Activated CD8-positive, alpha-beta memory T cell treated with anti-CD3 and anti-CD28 coated beads, Interleukin-2, amount 10 ng/mL, durations not matched to agents 7 days and 5 days (primary cell): ENCODE measurements around the gene WWOX. TPM values are rescaled to one million over a fixed set of nuclear protein-coding genes. Genes with fewer than 3 reads are reported as not detected.

ENCODE experiments used
- ATAC-seq: fragments of 150-1000 bp; cut with Tn5 transposase; one replicate; pipeline ENCODE4 v1.10.0; 2021; ENCODE audit warnings: moderate library complexity
- CTCF ChIA-PET: fragments of 350-600 bp; sonication (Branson Sonifier 250); formaldehyde crosslinking; loops from one replicate; lab custom pipeline; 2021; ENCODE audit warnings: antibody characterized with exemption; lab: Charles Lee
- DNase-seq: peaks from one replicate; pipeline ENCODE4 v3.0.0-alpha.2; 2020
- H3K27ac Mint-ChIP-seq: one replicate; pipeline ENCODE4 v1.8.0; 2021; ENCODE audit warnings: mild to moderate bottlenecking, mixed read lengths
- H3K27me3 Mint-ChIP-seq: one replicate; pipeline ENCODE4 v1.8.0; 2021; ENCODE audit warnings: mixed read lengths
- H3K36me3 Mint-ChIP-seq: one replicate; pipeline ENCODE4 v1.8.0; 2021; ENCODE audit warnings: mild to moderate bottlenecking, mixed read lengths
- H3K4me1 Mint-ChIP-seq: one replicate; pipeline ENCODE4 v1.8.0; 2021; ENCODE audit warnings: mixed read lengths
- H3K4me3 Mint-ChIP-seq: one replicate; pipeline ENCODE4 v1.8.0; 2021; ENCODE audit warnings: mild to moderate bottlenecking, moderate library complexity, mixed read lengths
- H3K9me3 Mint-ChIP-seq: one replicate; pipeline ENCODE4 v1.8.0; 2022; ENCODE audit warnings: low read depth, mixed read lengths
- total RNA-seq, 2 experiments: library from RNA; stranded (reverse); gene quantifications; one replicate each; pipeline ENCODE4 v1.2.3, GENCODE V29; 2021

Gene WWOX
- total RNA-seq, 2 experiments from 2014 or later = 25.2 to 38.8 TPM

DNA sequence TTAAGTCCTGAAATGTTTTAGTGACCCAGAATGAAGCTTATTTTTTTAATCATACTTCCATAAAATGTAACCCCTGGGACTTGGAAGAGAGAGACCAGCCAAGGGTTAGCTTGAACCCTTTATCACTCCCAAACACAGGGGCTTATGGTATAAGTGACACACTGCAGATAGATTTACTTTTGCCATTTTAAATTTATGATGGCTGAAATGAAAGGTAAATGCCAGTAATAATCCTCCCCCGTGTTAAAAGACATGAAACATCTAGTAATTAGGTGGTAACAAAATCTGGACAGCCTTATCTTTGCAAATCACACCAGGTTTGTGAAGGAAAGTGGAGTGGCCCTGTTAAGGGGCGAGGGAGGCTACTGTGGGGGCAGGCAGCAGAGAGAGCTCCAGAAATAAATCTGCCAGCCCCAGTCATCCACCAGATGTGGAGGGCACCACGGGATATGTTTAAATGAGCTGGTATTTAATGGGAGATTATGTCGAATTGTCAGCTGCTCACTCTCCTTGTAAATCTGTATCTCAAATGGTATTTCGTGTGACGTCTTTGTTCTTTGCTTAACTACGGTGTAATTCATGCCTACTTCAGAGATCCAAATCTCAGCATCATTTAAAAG lies 326.5 kb downstream of the WWOX start:
- DNase-seq = no peak

GRCh38 chr16:78428193-78428592 lies 328.7 kb downstream of the WWOX start:
- no peak overlapping the region for H3K4me3 Mint-ChIP-seq

More for the DNA sequence above, 326.5 kb downstream of the WWOX start:
- no peaks in the 10 kb centered on the region for H3K9me3 Mint-ChIP-seq
- H3K27me3 Mint-ChIP-seq = no peaks in the 10 kb centered on the region
- no peak overlapping the region for H3K27ac Mint-ChIP-seq
- peaks cover 8% of the 10 kb centered on the region for H3K36me3 Mint-ChIP-seq
- H3K4me3 Mint-ChIP-seq = no peak overlapping the region
- CTCF ChIA-PET = interaction anchor here (0.8 kb wide), 1 partner anchor 11 kb away, joined by 3 read pairs; no protein-coding TSS in a partner anchor
- peaks cover 2% of the 10 kb centered on the region for H3K4me1 Mint-ChIP-seq
- ATAC-seq = no peak

DNA sequence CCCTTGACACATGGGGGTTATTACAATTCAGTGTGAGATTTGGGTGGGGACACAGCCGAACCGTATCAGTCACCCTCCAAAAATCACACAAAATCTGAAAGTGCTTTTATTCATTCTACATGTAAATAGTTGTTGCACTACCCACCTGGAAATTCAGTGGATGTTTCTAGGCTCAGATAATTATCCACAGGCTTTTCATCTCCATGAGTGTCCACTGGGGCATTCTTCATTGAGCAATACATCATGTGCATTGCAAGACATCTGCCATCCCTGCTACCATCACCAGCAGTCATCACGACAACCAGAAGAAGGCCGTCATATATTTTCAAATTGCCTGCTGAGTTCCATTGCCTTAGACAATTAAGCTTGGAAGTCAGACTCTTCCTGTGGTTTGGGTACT lies 330.8 kb downstream of the WWOX start:
- peaks cover 2% of the 10 kb centered on the region for H3K4me1 Mint-ChIP-seq
- no peak for ATAC-seq
- no peak overlapping the region for H3K4me3 Mint-ChIP-seq
- H3K9me3 Mint-ChIP-seq = no peaks in the 10 kb centered on the region
- no peak for DNase-seq
- H3K27ac Mint-ChIP-seq = no peak overlapping the region
- H3K27me3 Mint-ChIP-seq = no peaks in the 10 kb centered on the region
- H3K36me3 Mint-ChIP-seq = peaks cover 15% of the 10 kb centered on the region
- CTCF ChIA-PET = no interaction called here

More at GRCh38 chr16:78428193-78428592, 328.7 kb downstream of the WWOX start:
- ATAC-seq (no peak), DNase-seq (no peak)
- H3K9me3 Mint-ChIP-seq = no peaks in the 10 kb centered on the region
- CTCF ChIA-PET = no interaction called here
- peaks cover 2% of the 10 kb centered on the region for H3K4me1 Mint-ChIP-seq
- H3K27me3 Mint-ChIP-seq = no peaks in the 10 kb centered on the region
- peaks cover 14% of the 10 kb centered on the region for H3K36me3 Mint-ChIP-seq
- no peak overlapping the region for H3K27ac Mint-ChIP-seq

DNA sequence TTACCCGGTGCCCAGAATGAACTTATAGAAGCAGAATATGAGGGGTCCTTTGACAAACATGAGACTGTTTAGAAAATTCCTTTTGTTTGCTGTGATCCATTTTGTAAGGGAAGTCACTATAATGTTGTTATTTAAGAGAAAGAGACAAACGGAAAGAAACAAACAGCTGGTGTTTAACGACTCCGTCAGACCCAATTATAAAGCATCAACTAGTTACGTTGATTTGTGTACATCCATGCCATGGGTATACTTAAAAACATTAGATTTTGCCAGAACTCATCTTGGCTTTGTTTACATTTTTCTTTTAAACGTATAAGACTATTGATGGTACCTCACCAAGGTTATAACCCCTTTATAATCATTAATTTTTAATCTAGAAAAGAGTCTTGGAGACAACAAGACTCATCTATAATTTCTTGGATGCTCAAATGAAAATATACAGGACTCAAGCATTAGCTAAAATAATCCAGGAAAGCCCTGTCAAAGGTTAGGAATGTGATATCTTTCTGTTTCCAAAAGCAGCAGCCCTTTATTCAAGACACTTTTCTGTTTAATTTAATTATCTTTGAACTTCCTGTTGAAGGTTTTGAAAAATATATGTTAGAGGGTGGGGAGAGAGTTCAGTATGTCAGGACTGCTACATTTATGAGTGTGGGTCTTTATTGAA lies 331.7 kb downstream of the WWOX start:
- Mint-ChIP-seq H3K36me3 (peaks cover 14% of the 10 kb centered on the region), H3K27me3 (no peaks in the 10 kb centered on the region), H3K4me1 (peaks cover 2% of the 10 kb centered on the region), H3K27ac (no peak overlapping the region), H3K9me3 (no peaks in the 10 kb centered on the region), H3K4me3 (no peak overlapping the region)
- ATAC-seq (no peak), DNase-seq (no peak)
- CTCF ChIA-PET = interaction anchor here (0.7 kb wide), 1 partner anchor 352 kb away, joined by 4 read pairs; no protein-coding TSS in a partner anchor

DNA sequence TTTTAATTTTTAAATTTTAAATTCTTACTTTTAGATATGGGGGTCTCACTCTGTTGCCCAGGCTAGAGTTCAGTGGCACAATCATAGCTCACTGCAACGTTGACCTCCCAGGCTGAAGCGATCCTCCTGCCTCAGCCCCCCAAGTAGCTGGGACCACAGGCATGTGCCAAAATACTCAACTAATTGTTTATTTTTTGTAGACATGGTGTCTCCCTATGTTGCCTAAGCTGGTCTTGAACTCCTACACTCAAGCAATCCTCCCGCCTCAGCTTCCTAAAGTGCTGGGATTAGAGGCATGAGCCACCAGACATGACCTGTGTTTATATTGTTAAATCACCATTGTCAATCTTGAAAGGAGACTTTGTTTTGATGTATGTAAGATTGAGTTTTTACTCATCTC lies 332.2 kb downstream of the WWOX start:
- CTCF ChIA-PET = interaction anchor here (0.7 kb wide), 1 partner anchor 352 kb away, joined by 4 read pairs; no protein-coding TSS in a partner anchor
- Mint-ChIP-seq H3K27me3 (no peaks in the 10 kb centered on the region), H3K4me1 (peaks cover 2% of the 10 kb centered on the region), H3K27ac (no peak overlapping the region), H3K9me3 (no peaks in the 10 kb centered on the region), H3K36me3 (peaks cover 14% of the 10 kb centered on the region), H3K4me3 (no peak overlapping the region)
- no peak for DNase-seq
- no peak for ATAC-seq

- CTCF ChIA-PET = no interaction called here
- H3K27me3 Mint-ChIP-seq = no peaks in the 10 kb centered on the region
- peaks cover 12% of the 10 kb centered on the region for H3K36me3 Mint-ChIP-seq
- ATAC-seq (no peak), DNase-seq (no peak)
- no peak overlapping the region for H3K27ac Mint-ChIP-seq
- H3K4me1 Mint-ChIP-seq = peaks cover 2% of the 10 kb centered on the region
- no peaks in the 10 kb centered on the region for H3K9me3 Mint-ChIP-seq
- no peak overlapping the region for H3K4me3 Mint-ChIP-seq
Observed at GRCh38 chr16:78432451-78432850, 333.0 kb downstream of the WWOX start.

- no peak overlapping the region for H3K27ac Mint-ChIP-seq
- H3K36me3 Mint-ChIP-seq = peaks cover 12% of the 10 kb centered on the region
- CTCF ChIA-PET = no interaction called here
- ATAC-seq (no peak), DNase-seq (no peak)
- H3K4me3 Mint-ChIP-seq = no peak overlapping the region
- H3K27me3 Mint-ChIP-seq = no peaks in the 10 kb centered on the region
- H3K4me1 Mint-ChIP-seq = peaks cover under 1% of the 10 kb centered on the region
- H3K9me3 Mint-ChIP-seq = no peaks in the 10 kb centered on the region
Observed at GRCh38 chr16:78433116-78433515, 333.7 kb downstream of the WWOX start.

DNA sequence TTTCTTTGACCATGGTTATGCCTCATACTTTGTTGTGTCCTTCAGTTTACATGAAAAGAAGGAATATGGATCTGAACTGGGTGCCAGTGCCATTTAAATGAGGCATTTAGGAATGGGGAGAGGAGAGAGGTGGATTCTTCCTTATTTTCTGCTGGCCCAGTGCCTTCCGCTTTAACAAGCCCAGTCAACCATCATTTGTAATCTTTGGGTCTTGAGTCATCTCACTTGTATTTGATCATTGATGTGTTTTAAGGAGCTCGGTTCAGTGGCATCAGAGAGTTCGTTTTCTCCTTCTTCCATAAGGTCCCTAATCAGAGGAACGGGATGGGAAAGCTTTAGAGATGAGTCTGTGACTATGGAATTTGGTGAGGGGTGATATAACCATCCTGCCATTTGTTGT lies 334.9 kb downstream of the WWOX start:
- peaks cover 11% of the 10 kb centered on the region for H3K36me3 Mint-ChIP-seq
- ATAC-seq = no peak
- no peaks in the 10 kb centered on the region for H3K4me1 Mint-ChIP-seq
- no peaks in the 10 kb centered on the region for H3K27me3 Mint-ChIP-seq
- no peak overlapping the region for H3K4me3 Mint-ChIP-seq
- no peak overlapping the region for H3K27ac Mint-ChIP-seq
- no peak for DNase-seq
- CTCF ChIA-PET = no interaction called here
- H3K9me3 Mint-ChIP-seq = no peaks in the 10 kb centered on the region

GRCh38 chr16:78435260-78435659 lies 335.8 kb downstream of the WWOX start:
- H3K4me3 Mint-ChIP-seq = no peak overlapping the region
- DNase-seq = no peak
- CTCF ChIA-PET = no interaction called here

GRCh38 chr16:78436023-78436422 lies 336.6 kb downstream of the WWOX start:
- no peak overlapping the region for H3K4me3 Mint-ChIP-seq
- CTCF ChIA-PET = no interaction called here
- ATAC-seq (no peak), DNase-seq (no peak)
- peaks cover 7% of the 10 kb centered on the region for H3K36me3 Mint-ChIP-seq
- H3K27ac Mint-ChIP-seq = no peak overlapping the region
- H3K9me3 Mint-ChIP-seq = no peaks in the 10 kb centered on the region
- H3K4me1 Mint-ChIP-seq = no peaks in the 10 kb centered on the region
- no peaks in the 10 kb centered on the region for H3K27me3 Mint-ChIP-seq

More at GRCh38 chr16:78435260-78435659, 335.8 kb downstream of the WWOX start:
- Mint-ChIP-seq H3K27me3 (no peaks in the 10 kb centered on the region), H3K4me1 (no peaks in the 10 kb centered on the region), H3K36me3 (peaks cover 7% of the 10 kb centered on the region), H3K9me3 (no peaks in the 10 kb centered on the region), H3K27ac (no peak overlapping the region)
- ATAC-seq = no peak

- Mint-ChIP-seq H3K27me3 (no peaks in the 10 kb centered on the region), H3K27ac (no peak overlapping the region), H3K4me1 (no peaks in the 10 kb centered on the region), H3K36me3 (peaks cover 7% of the 10 kb centered on the region), H3K9me3 (no peaks in the 10 kb centered on the region), H3K4me3 (no peak overlapping the region)
- CTCF ChIA-PET = interaction anchor here (1.0 kb wide), 1 partner anchor 11 kb away, joined by 3 read pairs; no protein-coding TSS in a partner anchor
- no peak for ATAC-seq
- DNase-seq = no peak
Observed at GRCh38 chr16:78436846-78437245, 337.4 kb downstream of the WWOX start.

- H3K4me1 Mint-ChIP-seq = no peaks in the 10 kb centered on the region
- no peaks in the 10 kb centered on the region for H3K9me3 Mint-ChIP-seq
- no peaks in the 10 kb centered on the region for H3K27me3 Mint-ChIP-seq
- H3K27ac Mint-ChIP-seq = no peak overlapping the region
- ATAC-seq (no peak), DNase-seq (peak; percentile 43)
- peaks cover 7% of the 10 kb centered on the region for H3K36me3 Mint-ChIP-seq
- H3K4me3 Mint-ChIP-seq = no peak overlapping the region
- CTCF ChIA-PET = interaction anchor here (1.0 to 1.5 kb wide), 2 partner anchors 12 to 13 kb away, joined by 3 read pairs; no protein-coding TSS in a partner anchor
Observed at GRCh38 chr16:78437352-78437968, 338.0 kb downstream of the WWOX start.

DNA sequence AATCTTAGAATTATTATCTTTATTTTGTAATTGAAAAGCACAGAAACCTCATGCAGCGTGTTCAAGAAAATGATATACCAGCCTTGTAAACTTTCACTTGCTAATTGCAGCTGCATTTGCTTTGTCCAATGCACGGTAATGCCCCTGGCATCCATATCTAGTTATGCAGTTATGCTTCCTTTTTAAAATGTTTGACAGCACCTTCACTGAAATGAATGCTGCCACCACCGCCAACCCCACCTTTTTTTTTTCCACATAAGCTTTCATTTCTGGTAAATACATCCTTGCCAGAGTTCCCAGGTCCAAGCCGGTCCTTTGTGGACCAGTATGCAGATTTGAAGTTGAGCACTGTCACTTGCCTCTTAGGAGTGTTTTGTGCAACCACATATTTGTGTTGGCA lies 338.8 kb downstream of the WWOX start:
- no peaks in the 10 kb centered on the region for H3K27me3 Mint-ChIP-seq
- no peak overlapping the region for H3K4me3 Mint-ChIP-seq
- CTCF ChIA-PET = interaction anchor here (1.5 kb wide), 1 partner anchor 12 kb away, joined by 3 read pairs; no protein-coding TSS in a partner anchor
- no peak overlapping the region for H3K27ac Mint-ChIP-seq
- no peaks in the 10 kb centered on the region for H3K9me3 Mint-ChIP-seq
- no peak for ATAC-seq
- H3K36me3 Mint-ChIP-seq = peaks cover 2% of the 10 kb centered on the region
- no peak for DNase-seq
- H3K4me1 Mint-ChIP-seq = peaks cover 2% of the 10 kb centered on the region
